Nephron (organoid): ENCODE measurements around the gene MED26.
"Not testable (repeated sequence)": the region's sequence is repeated elsewhere in the genome, so short reads cannot be mapped to it uniquely, and the experiment has no call there.

ENCODE experiments used
- H3K27ac Mint-ChIP-seq, 3 experiments: 2 replicates each; pipeline ENCODE4 v1.8.0; 2020; ENCODE audit warnings: mixed read lengths in 3 of 3, mild to moderate bottlenecking in 2 of 3, moderate library complexity in 1 of 3
- H3K27me3 Mint-ChIP-seq: 2 replicates; pipeline ENCODE4 v1.8.0; 2021; ENCODE audit warnings: low read depth, mild to moderate bottlenecking, moderate library complexity, mixed read lengths
- H3K36me3 Mint-ChIP-seq: 2 replicates; pipeline ENCODE4 v1.8.0; 2020; ENCODE audit warnings: low read depth, mixed read lengths
- H3K4me1 Mint-ChIP-seq: 2 replicates; pipeline ENCODE4 v1.8.0; 2020; ENCODE audit warnings: mixed read lengths
- H3K4me3 Mint-ChIP-seq, 3 experiments: 2 replicates each; pipeline ENCODE4 v1.8.0; 2020; ENCODE audit warnings: mild to moderate bottlenecking in 3 of 3, mixed read lengths in 3 of 3, moderate library complexity in 2 of 3
- H3K9me3 Mint-ChIP-seq: 2 replicates; pipeline ENCODE4 v1.8.0; 2020; ENCODE audit warnings: mixed read lengths
- TF ChIP-seq, protein P1 (sequence below), 3 experiments: fragments of 200-600 bp; sonication (generic); IDR thresholded peaks; one replicate each; pipeline ENCODE4 v1.5.0; 2021; ENCODE audit warnings: antibody characterized with exemption in 3 of 3; ENCODE audit not compliant: unreplicated experiment in 3 of 3

Gene MED26

DNA sequence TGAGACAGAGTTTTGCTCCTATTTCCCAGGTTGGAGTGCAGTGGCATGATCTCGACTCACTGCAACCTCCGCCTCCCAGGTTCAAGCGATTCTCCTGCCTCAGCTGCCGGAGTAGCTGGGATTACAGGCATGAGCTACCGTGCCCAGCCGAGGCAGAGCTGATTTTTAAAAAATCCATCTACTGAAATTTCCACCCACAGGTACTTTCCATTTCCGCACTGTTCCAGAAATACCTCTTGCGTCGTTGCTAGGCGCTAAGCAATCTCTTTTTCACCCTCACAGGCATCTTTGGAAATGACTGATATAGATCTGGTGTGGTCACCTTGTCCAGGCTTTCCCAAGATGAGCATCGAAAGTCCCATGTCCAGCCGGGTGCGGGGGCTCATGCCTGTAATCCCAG lies 42.3 kb upstream of the MED26 start:
- no peaks in the 10 kb centered on the region for H3K36me3 Mint-ChIP-seq
- no peak overlapping the region for H3K27ac Mint-ChIP-seq
- H3K9me3 Mint-ChIP-seq: no peaks in the 10 kb centered on the region
- H3K27me3 Mint-ChIP-seq: no peaks in the 10 kb centered on the region
- peaks cover 8% of the 10 kb centered on the region for H3K4me1 Mint-ChIP-seq
- no peak overlapping the region for H3K4me3 Mint-ChIP-seq
- TF ChIP-seq, protein P1, sequence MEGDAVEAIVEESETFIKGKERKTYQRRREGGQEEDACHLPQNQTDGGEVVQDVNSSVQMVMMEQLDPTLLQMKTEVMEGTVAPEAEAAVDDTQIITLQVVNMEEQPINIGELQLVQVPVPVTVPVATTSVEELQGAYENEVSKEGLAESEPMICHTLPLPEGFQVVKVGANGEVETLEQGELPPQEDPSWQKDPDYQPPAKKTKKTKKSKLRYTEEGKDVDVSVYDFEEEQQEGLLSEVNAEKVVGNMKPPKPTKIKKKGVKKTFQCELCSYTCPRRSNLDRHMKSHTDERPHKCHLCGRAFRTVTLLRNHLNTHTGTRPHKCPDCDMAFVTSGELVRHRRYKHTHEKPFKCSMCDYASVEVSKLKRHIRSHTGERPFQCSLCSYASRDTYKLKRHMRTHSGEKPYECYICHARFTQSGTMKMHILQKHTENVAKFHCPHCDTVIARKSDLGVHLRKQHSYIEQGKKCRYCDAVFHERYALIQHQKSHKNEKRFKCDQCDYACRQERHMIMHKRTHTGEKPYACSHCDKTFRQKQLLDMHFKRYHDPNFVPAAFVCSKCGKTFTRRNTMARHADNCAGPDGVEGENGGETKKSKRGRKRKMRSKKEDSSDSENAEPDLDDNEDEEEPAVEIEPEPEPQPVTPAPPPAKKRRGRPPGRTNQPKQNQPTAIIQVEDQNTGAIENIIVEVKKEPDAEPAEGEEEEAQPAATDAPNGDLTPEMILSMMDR (IDR thresholded peaks at IDR 0.05; ENCODE audit: unreplicated experiment in 3 of 3): no peak

DNA sequence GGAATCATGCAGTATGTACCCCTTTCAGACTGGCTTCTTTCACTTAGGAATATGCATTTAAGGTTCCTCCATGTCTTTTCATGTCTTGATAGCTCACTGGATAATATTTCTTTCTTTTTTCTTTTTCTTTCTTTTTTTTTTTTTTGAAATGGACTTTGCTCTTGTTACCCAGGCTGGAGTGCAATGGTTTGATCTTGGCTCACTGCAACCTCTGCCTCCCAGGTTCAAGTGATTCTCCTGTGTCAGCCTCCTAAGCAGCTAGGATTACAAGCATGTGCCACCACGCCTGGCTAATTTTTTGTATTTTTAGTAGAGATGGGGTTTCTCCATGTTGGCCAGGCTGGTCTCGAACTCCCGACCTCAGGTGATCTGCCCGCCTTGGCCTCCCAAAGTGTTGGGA lies 40.7 kb upstream of the MED26 start:
- peaks cover 12% of the 10 kb centered on the region for H3K4me1 Mint-ChIP-seq
- H3K36me3 Mint-ChIP-seq, H3K27ac Mint-ChIP-seq, H3K4me3 Mint-ChIP-seq, H3K27me3 Mint-ChIP-seq, H3K9me3 Mint-ChIP-seq: not testable (repeated sequence)

DNA sequence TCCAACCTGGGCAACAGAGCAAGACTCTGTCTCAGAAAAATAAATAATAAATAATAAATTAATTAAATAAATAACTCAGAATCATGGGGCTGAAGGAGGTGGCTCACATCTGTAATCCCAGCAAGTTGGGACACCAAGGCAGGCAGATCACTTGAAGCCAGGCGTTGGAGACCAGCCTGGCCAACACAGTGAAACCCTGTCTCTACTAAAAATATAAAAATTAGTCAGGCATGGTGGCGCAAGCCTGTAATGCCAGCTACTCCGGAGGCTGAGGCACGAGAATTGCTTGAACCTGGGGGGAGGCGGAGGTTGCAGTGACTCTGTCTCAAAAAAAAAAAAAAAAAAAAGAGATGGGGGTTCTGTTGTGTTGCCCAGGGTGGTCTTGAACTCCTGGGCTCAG lies 40.2 kb upstream of the MED26 start:
- H3K27ac Mint-ChIP-seq: no peak overlapping the region
- no peak overlapping the region for H3K4me3 Mint-ChIP-seq
- H3K9me3 Mint-ChIP-seq: no peaks in the 10 kb centered on the region
- TF ChIP-seq, protein P1 (IDR thresholded peaks at IDR 0.05; ENCODE audit: unreplicated experiment in 3 of 3): no peak
- no peaks in the 10 kb centered on the region for H3K36me3 Mint-ChIP-seq
- peaks cover 13% of the 10 kb centered on the region for H3K4me1 Mint-ChIP-seq
- no peaks in the 10 kb centered on the region for H3K27me3 Mint-ChIP-seq

DNA sequence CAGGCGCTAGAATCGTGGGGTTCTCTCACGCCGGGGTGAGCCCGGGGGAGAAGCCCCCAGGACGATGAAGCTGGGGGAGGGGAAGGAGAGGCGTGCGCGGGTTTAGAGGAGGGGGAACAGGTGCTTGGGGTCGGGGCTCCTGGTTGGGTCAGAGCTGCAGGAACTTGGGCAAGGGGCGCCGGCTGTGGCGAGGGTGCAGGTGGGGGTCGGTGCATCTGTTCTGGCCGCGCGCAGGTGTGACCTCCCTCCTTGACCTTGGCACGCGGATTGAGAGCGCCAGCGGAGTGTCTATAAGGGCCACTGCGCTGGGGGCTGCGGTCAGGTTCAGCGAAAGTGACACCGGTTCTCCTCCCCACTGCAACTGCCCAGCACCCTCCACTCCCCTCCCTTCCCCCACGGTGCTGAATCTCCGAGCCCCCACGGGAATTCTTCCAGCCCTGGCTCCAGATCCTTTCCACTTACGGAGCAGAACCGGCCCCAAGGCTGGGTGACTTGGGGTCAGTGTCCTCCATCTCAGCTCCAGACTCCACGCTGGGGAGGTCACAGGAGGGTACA lies 33.6 kb upstream of the MED26 start:
- H3K4me1 Mint-ChIP-seq: peaks cover 32% of the 10 kb centered on the region
- peaks cover 16% of the 10 kb centered on the region for H3K36me3 Mint-ChIP-seq
- TF ChIP-seq, protein P1 (IDR thresholded peaks at IDR 0.05; ENCODE audit: unreplicated experiment in 3 of 3): no peak
- H3K27ac Mint-ChIP-seq: peak overlapping the region; percentile 37 to 80 (median 61)
- no peaks in the 10 kb centered on the region for H3K27me3 Mint-ChIP-seq
- no peaks in the 10 kb centered on the region for H3K9me3 Mint-ChIP-seq
- peak overlapping the region; percentile 81 to 90 (median 87) for H3K4me3 Mint-ChIP-seq

DNA sequence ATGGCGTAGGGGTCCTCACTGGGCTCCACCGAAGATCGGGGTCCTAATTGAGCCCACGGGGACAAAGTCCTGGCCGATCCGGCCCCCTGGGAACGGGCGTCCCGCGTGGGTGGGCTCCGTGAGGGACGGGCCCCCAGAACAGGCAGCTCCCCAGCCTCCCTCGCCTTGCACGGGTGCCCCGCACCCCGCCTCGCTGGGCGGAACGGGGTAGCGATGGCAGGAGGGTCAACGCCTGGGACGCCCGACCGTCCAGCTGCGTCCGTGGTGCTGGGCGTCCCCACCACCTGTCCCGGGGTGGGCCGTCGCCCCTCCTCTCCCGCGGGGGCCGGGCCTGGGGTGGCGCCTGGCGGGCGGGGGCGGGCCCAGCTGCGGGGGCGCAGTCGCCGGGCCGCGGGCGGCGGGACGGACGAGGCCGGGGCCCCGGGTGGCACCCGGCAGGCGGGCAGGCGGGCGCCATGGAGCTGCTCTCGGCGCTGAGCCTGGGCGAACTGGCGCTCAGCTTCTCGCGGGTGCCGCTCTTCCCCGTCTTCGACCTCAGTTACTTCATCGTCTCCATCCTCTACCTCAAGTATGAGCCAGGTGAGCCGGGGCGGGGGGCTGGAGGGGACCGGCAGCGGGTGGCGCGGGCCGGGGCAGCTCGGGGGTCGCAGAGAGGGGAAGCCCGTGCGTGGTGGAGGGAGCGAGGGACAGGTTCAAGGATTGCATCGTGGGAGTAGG lies 32.9 kb upstream of the MED26 start, which contains the start of gene TMEM38A:
Gene TMEM38A, plus strand, starts transcription at position 377 of the 717 bp plus-strand sequence. Its CDS starts 79 bp downstream, at position 456.
- no peaks in the 10 kb centered on the region for H3K9me3 Mint-ChIP-seq
- peak within 1 kb of the TSS; percentile 99 for H3K27ac Mint-ChIP-seq
- TF ChIP-seq, protein P1 (IDR thresholded peaks at IDR 0.05; ENCODE audit: unreplicated experiment in 3 of 3): no peak
- peaks cover 32% of the 10 kb centered on the region for H3K4me1 Mint-ChIP-seq
- H3K36me3 Mint-ChIP-seq: peaks cover 22% of the 10 kb centered on the region
- peak within 1 kb of the TSS; percentile 98 to 99 (median 99) for H3K4me3 Mint-ChIP-seq
- H3K27me3 Mint-ChIP-seq: no peaks in the 10 kb centered on the region

DNA sequence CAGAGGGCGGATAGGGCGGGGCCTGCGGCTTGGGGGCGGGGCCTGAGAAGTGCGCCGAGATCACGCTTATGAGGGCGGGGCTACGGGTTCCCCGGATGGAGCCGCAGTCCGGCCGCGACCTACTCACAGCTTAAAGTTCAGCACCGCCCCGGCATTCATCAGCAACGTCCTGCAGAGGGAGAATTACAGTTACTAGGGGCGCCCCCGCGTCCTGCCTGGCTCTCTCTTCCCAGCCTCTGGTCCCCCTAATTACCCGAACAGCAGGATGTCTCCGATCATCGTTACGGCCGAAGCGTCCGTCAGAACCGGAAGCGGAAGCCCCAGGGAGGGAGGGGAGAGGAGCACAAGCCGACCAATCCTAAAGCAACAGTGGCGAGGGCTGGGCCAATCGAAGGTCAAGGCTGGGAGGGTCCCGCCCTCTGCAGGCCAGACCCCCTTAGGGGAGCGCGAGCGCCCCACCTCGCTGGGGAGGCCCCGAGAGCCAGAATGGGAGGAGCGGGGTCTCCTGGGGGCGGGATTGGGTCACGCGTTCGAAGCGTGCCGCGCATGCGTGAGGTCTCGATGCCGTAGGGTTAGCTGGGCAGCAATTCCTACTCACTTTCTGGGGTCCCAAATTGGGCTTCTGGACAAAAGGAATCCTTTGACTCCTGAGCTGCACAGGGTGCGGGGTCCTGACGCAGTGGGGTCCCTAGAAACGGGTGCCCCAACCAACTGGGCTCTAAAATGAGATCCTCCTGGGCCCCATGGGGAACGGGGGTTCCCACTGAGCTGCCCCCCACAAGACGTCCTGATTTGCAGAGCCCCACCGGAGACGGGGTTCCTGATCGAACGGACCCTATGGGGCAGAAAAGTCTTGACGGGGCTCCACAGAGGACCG lies 32.1 kb upstream of the MED26 start, which contains the start of gene SMIM7:
Gene SMIM7, minus strand, starts transcription at position 313 of the 877 bp plus-strand sequence. Its CDS starts 34 bp downstream, at position 279.
- H3K4me1 Mint-ChIP-seq: peaks cover 32% of the 10 kb centered on the region
- no peaks in the 10 kb centered on the region for H3K27me3 Mint-ChIP-seq
- peak within 1 kb of the TSS; percentile 98 to 99 (median 99) for H3K4me3 Mint-ChIP-seq
- no peaks in the 10 kb centered on the region for H3K9me3 Mint-ChIP-seq
- TF ChIP-seq, protein P1 (IDR thresholded peaks at IDR 0.05; ENCODE audit: unreplicated experiment in 3 of 3): no peak
- peaks cover 25% of the 10 kb centered on the region for H3K36me3 Mint-ChIP-seq
- H3K27ac Mint-ChIP-seq: peak within 1 kb of the TSS; percentile 99
